Measurements from ENCODE around the gene C14orf119. TPM values are rescaled to one million over a fixed set of nuclear protein-coding genes. Genes with fewer than 3 reads are reported as not detected.

Gene C14orf119
- total RNA-seq, 2 donors from 2014 or later: 35.2 to 38.7 TPM

DNA sequence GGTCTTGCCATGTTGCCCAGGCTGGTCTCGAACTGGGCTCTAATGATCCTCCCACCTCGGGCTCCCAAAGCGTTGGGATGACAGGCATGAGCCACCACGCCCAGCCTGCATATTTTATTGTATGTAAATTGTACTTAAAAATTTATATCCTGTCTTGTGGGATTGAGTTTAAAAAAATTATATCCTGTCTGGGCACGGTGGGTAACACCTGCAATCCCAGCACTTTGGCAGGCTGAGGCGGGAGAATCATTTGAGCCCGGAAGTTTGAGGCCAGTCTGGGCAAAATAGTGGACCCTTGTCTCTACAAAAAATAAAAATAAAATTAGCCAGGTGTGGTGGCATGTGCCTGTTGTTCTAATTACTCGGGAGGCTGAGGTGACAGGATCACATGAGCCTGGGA, 37.7 kb downstream of the C14orf119 start:
- no peak for DNase-seq (ENCODE audit: low spot score)
- intact Hi-C loops (cut with DNase I): no loop called here

DNA sequence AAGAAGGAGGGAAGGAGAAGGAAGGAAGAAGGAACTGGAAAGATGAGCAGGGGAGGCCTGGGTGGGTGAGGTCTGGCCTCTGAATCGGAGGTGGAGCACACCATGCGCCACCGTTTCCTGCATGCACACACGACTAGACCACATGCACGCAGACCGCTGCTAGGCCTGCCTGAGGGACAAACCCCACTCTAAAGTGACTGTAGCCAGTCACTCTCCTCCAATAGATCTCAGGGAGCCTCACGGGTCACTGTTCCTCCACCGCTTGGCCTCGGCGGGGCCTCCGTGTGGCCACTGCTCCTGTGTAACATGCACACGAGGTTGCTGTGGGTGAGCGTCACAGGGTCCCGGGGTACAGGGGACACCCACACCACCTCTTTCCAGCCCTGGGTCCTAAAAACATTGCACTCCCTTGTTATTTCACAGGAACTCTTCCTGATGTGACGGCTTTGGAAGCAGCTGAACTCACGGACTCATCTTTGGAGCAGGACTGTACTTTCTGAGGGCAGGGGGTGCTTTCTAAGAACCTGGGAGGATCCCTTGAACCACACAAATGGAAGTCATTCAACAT, 41.3 kb downstream of the C14orf119 start:
- DNase-seq (ENCODE audit: low spot score): no peak
- intact Hi-C loops (cut with DNase I): no loop called here

DNA sequence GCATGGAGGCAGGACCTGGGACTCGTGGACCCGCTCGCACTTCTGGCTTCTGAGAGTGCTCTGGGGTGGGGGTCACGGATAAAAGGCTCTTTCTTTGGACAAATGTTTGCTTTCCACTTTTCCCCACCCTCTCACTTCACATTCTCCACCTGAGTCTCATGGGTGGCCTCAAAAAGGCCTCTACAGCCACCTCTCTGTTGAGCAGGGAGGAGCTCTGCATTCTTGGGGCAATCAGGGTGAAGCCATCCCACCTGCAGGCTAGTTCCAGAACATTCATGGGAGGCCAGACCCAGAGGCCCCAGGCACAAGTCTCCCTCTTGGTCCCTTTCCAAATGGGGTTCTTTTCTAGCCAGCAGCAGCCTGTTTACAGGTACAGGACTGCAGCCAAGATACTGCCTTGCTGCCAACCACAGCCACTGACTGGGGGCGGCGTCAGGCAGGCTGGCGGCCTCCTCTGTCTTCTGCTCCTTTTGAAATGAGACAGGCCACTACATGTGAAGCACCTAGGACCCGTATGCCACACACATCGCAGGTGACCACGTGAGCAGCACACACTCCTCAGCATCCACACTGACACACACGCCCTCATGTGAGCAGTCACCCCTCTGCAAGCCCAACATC, 42.0 kb downstream of the C14orf119 start:
- no peak for DNase-seq (ENCODE audit: low spot score)
- intact Hi-C loops (cut with DNase I): no loop called here

DNA sequence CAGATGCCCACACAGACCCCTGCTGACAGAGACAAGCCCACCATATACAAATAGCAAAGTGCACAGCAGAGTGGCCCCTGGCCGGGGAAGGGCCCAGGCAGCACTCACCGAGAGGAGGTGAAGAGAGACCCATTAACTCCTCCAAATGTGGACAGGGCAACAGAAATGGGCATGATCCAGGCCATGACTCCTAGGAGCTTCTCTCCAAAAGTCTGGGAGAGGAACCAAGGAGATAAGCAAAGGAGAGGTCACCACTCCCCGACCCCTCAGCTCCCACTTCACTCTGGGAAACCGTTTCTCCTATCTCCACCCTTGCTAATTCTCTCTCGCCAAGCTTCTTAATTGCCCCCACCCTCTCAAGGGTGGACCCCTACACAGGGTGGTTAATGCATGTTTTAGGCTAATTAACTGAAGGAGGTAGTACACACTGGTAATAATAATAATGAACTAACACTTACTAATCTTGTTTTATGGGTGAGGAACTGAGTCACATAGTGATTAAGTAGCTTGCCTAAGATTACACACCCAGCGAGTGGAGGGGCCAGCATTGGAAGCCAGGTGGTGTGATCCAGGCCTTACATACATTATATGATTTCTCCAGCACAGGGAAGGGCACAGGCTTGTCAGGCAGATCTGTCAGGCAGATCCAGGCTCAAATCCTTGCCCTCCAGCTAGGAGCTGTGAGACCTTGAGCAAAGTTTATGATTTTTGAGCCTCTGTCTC, 42.7 kb downstream of the C14orf119 start:
- DNase-seq (ENCODE audit: low spot score): no peak
- intact Hi-C loops (cut with DNase I): no loop called here

DNA sequence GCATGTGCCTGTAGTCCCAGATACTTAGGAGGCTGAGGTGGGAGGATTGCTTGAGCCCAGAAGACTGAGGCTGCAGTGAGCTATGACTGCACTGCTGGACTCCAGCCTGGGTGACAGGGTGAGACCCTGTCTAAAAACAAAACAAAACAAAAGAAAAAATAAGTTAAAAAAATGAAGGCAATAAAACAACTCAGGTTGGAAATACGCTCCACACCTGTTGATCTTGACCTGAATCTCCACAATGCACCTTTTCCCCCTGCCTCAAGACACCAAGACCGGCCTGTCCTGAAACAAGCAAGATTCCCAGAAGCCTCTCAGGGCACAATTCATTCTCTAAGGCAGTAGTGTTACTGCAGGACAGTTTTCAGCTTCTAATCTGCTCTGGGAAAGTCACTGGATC, 44.6 kb downstream of the C14orf119 start:
- DNase-seq (ENCODE audit: low spot score): no peak
- intact Hi-C loops (cut with DNase I): no loop called here

DNA sequence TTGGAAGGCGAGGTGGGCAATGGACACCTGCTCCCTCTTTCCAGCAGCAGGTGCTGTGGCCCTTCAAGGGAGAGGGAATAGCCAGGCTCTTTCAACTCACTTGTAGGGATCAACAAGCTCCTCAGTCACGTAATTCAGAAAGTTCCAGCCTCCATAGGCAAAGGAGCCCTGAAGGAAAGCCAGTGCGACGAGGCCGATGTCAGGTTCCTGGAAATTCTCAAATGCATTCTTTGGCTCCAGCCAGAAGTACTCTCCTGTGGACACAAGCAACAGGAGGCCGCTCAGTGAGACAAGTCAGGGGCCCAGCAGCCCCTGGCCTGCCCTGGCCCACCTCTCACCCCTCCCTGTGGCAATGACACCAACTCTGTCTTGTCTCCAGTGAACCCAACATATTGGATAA, 45.1 kb downstream of the C14orf119 start:
- no peak for DNase-seq (ENCODE audit: low spot score)
- intact Hi-C loops (cut with DNase I): no loop called here

DNA sequence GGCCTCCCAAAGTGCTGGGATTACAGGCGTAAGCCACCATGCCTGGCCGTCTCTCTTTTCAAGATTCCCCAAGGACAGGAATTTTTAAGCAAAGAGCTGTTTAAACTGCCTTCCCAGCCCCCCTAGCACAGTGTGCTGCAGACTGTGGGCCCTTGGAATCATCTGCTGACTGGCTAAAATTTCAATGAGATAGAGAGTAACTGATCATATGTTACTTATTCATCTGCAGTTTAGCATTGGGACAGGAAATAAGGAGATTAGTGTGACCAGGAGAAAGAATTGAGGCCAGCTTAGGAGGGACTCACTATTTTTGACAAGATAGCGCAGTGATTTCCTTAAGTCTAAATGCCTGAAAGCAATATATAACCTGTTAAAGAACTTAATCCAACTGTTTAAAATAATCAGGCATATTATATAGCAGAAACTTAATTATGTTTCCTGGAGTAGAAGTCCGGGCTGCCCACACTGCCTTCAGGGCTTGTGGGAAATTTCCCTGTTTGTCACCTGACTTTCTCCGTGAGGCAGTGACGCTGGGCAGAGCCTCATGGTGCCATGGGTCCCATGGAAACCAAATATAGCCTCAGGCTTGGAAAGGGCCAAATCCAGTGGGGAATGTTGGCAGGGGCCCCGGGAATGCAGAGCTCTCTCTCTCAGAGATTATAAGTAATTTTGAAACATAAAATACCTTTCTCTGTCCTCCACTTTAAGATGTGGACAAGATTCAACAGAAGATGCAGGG, 46.6 kb downstream of the C14orf119 start:
- intact Hi-C loops (cut with DNase I): no loop called here

DNA sequence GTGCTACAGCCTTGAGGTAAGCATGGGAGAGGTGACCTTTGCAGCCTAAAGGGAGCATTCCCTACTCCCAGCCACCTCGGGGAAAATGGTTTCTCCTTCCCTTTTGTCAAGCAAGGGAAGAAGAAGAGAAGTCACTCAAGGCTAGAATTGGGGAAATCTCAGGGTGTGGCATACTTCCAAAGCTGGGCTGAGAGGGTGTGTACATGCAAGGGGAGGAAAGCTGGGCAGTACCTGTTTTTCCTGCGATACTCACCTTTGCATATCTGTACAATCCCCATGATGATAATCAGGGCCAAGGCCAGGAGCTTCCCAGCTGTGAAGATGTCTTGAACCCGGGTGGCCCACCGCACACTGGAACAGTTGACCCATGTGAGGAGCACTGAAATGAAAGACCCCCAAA, 47.5 kb downstream of the C14orf119 start:
- intact Hi-C loops (cut with DNase I): no loop called here
- DNase-seq (ENCODE audit: low spot score): no peak

More for the DNA sequence above, 46.6 kb downstream of the C14orf119 start:
- DNase-seq (ENCODE audit: low spot score): peak; percentile 89

DNA sequence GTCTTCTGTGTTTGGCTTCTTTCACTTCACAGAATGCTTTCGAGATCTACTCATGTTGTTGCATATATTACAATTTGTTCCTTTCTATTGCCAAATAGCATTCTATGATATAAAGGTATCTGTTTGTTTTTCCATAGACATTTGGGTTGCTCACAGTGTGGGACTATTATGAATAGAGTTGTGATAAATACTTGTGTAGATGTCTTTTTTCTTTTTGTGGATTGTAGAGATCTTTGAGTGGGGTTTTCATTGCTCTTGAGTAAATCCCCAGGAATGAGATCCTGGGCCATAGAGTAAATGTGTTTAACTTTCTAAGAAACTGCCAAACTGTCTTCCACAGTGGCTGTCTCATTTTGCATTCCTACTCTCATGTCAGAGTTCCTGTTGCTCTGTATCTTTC, 48.6 kb downstream of the C14orf119 start:
- intact Hi-C loops (cut with DNase I): no loop called here
- no peak for DNase-seq (ENCODE audit: low spot score)

DNA sequence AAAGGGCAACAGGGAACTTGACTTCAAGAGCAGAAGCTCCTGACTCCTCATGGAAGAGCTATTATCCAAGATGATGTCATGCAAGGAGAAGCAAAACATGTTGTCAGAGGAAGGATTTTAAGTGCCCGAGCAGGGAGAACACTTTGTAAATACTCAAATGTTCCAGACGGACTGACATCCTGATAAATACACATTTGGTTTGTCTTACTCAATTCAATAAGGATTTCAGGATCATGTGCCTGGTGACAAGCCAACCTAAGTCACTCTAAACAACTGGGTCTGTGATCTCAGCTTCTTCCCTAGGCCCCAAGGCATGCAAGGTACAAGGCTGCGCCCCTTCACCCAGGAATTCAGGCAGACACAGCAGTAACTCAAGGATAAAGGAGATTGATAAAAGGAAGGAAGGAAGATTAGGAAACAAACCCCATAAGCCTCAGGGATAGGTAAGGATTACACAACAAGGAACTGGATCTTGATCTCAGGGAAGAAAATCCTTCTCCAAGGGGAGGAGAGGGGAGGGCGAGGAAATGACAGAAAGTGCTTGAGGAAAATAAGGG, 50.6 kb downstream of the C14orf119 start:
- no peak for DNase-seq (ENCODE audit: low spot score)
- intact Hi-C loops (cut with DNase I): no loop called here

DNA sequence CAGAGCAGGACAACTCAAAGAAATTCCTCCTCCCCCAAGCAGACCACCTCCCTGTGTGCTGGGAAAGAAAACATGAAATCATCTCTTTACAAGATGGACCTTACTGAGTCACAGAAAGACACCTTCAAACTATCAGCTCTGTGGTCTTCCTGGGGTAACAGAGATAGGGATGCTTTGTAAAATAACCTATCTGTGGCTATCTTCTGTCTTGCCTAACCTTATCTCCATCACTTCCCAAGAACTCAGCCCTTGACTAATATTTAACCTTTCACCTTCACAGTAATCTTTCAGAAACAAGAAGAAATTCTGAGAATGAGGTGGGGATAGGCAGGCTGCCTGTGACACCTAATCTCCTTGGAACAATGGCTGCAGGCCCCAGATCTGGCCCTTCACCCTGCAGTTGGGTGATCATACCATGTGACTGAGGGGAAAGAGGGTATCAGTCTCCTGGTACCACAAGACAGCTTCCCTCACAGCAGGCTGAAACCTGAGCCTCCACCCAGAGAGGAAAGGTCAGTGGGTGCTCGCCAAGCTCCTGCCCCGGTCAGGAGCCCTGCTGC, 51.1 kb downstream of the C14orf119 start:
- intact Hi-C loops (cut with DNase I): no loop called here
- no peak for DNase-seq (ENCODE audit: low spot score)

DNA sequence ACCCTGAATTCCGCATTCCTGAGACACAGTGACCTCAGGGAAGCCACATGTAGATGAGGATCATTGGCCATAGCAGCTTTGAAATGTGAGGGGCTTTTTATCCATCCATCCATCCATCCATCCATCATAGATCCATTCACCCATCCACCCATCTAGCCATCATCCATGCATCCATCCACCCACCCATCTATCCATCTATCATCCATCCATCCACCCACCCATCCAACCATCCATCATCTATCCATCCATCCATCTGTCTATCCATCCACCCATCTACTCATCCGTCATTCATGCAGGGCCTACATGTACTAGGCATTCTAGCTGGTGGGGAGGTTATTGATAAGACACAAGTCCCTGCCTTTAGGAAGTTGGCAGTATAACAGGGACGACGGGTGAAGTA, 51.7 kb downstream of the C14orf119 start:
- no peak for DNase-seq (ENCODE audit: low spot score)
- intact Hi-C loops (cut with DNase I): no loop called here

DNA sequence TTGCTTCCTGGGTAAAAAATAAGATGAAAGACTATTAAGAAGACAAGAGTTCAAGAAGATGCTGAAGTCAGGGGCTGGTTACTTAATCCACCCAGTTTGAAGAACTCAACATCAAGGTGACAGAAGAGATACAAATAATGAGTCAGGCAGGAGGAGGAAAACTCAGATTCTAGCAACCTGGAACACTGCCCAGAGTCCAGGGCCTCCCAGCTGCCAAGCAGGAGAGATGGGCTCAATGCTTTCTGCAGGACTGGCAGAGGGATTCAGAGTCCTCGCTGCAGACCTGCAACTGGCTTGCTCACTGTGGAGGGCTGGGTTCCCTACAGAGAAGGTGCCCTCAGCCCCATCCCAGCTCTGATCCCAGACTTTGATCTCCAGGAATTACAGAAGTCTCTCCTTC, 52.4 kb downstream of the C14orf119 start:
- intact Hi-C loops (cut with DNase I): no loop called here
- DNase-seq (ENCODE audit: low spot score): no peak

DNA sequence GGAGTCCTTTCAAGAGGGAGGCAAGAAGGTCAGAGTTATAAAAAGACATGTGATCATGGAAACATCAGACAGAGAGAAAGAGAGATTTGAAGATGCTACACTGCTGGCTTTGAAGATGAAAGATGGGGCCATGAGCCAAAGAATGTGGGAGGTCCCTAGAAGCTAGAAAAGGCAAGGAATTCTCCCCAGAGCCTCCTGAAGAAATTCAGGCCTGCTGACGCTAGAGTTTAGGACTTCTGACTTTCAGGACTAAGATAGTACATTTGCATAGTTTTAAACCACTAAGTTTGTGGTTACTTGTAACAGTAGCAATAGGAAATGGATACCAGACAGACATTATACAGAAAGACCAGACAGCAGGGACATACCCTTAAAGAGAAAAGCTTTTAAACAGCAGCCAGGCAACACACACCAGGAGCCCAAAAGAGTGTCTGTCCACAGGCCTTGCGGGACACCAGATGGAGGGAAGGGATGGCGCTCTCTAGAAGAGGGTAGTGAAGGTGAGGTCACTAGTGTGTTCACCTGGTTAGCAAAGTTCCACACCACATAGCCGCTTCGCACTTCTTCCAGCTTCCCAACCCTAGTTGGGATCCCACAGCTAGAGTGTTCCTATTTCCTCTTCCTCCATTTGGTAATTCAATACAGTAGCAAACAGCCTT, 53.4 kb downstream of the C14orf119 start:
- intact Hi-C loops (cut with DNase I): no loop called here
- DNase-seq (ENCODE audit: low spot score): no peak

DNA sequence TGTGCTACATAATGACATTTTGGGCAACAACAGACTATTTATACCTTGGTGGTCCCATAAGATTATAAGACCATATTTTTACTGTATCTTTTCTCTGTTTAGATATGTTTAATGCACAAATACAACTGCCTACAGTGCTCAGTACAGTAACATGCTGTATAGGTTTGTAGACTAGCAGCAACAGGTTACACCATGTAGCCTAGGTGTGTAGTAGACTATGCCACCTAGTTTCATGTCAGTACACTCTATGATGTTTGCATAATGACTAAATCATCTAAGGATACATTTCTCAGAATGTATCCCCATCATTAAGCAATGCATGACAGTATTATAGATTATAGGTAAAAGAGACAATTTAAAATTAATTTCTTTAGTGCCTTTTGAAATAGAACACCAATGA, 54.4 kb downstream of the C14orf119 start:
- no peak for DNase-seq (ENCODE audit: low spot score)
- intact Hi-C loops (cut with DNase I): no loop called here
